Activated effector memory CD4-positive, alpha-beta T cell treated with Interleukin-2 at 50 U/mL for 16 hours (primary cell): ENCODE measurements around the gene MC5R.
A peak's percentile ranks its signal among the peaks of the same experiment; 100 is the strongest.

Experiments
- DNase-seq: peaks from one replicate; pipeline ENCODE4 v3.0.0-alpha.2; 2020

MC5R gene

DNA sequence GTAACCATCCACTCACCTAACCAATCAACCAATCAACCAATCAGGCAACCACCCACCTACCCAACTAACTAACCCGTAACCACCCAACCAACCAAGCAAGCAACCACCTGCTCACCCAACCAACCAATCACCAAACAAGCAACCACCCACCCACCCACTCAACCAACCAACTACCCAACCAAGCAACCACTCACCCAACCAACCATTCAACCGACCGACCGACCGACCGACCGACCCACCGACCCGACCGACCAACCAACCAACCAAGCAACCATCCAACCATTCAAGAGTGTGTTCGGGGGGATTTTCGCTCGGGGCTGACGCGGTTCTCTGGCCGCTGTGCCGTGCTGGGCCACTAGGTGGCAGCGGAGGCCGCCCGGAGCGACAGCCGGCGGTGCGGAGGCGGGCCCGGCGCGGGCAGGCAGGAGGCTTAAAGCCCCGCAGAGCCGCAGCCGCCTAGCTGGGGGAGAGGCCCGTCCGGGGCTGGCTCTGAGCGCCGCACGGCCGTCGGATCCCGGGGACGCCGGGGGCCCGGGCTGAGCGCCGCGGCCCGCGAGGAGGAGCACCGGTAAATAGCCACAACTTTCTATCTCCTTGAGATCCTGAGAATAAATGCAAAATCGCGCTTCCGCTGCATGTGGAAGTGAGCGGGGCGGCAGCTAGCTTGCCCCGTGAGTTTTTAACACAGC lies at the start of gene MC5R:
TSS of gene MC5R (plus strand) at position 443 of the 689 bp plus-strand sequence. CDS start 1,617 bp downstream, outside the sequence.
- peak; percentile 52 for DNase-seq

DNA sequence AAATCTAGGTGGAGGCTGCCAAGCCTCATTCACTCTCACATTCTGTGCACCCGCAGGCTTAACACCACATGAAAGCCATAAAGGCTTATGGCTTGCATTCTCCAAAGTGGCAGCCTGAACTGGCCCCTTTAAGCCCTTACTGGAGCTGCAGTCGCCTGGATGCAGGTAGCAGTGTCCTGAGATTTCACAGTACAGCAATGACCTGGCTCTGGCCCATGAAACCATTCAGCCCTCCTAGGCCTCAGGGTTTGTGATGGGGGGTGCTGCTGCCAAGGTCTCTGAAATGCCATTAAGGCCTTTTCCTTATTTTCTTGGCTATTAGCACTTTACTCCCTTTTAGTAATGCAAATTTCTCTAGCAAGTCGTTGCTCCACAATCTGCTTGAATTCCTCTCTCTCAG lies 48.9 kb upstream of the MC5R start:
- no peak for DNase-seq

DNA sequence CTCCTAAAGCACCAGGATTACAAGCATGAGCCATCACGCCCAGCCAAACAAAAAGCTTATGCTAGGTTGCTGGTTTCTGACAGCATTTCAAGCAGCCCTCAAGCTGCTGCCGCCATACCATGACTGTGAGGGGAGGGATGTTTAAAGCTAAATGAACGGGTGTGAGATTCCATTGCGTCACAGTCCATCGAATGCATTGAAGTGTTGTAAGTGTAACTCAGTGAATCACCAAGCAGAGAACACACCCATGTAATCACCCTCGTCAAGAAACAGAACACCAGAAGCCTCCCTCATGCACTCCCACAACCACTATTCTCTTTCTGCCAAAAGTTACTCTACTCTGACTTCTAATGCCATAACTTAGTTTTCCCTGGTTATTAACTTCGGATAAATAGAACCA lies 32.8 kb upstream of the MC5R start:
- DNase-seq = no peak

DNA sequence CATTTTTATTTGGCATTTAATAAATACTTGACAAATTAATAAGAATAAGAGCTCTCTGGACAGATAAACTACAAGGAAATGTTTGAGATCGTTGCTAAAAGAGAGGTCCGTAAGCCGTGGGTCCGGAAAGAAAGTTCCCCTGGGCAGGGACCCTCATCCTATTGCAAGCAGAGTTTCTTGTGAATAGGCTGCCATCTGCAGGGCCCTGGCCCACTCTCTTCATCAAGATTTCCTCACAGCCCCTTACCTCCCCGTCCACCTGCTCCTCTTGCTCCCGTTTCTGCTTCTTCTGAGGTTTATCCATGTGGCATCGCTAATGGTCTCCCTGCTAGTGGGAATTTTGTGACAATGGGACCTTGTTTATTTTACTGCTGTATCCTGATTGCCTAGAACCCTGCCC lies 30.1 kb upstream of the MC5R start:
- DNase-seq = no peak

DNA sequence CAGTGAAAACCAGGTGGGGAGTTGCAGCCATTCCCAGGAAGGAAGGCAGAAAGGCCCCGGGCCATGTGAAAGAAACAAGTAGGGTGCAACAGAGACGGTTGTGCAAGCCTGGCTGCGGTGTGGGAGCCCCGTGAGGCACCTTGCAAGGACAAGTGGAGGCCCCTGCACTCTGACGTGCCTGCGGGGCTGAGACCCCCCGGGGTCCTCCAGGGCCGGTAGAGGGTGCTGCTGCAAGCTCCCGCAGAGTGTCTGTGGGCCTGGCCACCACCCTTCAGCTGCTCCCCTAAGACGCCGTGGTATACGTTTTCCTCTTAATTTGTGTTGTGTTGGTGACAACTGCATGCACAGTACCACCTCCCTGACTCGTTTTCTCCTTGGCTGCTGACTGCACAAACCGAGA lies 27.4 kb upstream of the MC5R start:
- no peak for DNase-seq

DNA sequence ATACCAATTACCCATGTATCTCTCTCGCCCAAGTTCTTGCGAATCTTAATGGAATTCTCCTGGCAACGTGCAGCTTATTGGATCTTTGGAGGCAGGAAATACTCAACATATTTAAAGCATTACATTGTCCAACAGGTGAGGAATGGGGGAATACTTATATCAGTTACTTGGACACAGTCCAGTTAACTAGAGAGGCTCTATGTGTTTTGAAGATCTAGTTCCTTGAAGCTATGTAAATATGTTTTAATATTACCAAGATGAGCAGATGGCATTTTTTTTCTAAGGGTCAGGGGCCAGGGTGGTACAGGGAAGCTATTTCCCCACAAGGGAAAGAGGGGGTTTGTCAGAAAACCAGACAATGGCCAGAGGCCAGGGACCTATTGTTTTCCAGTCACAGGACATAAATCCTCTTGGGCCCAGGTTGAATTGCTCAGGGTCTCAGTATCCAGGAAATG lies 26.8 kb upstream of the MC5R start:
- DNase-seq = no peak

DNA sequence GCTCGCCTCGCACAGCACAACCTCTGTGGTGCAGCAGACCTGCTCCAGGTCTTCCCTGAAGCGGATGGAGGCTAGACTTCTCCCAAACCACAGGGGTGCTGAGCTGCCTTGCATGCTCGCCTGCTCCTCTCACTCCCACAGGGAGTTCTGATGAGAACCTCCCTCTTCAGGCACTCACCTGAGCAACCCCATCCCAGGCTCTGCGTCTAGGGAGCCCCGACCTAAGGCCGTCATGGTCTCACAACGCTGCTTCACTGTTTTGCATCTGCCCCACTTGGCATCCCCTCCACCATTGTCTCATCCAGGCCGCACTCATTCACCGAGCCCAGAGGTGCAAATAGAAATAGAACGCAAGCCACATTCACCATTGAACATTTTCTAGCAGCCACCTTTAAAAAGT lies 24.6 kb upstream of the MC5R start:
- no peak for DNase-seq

DNA sequence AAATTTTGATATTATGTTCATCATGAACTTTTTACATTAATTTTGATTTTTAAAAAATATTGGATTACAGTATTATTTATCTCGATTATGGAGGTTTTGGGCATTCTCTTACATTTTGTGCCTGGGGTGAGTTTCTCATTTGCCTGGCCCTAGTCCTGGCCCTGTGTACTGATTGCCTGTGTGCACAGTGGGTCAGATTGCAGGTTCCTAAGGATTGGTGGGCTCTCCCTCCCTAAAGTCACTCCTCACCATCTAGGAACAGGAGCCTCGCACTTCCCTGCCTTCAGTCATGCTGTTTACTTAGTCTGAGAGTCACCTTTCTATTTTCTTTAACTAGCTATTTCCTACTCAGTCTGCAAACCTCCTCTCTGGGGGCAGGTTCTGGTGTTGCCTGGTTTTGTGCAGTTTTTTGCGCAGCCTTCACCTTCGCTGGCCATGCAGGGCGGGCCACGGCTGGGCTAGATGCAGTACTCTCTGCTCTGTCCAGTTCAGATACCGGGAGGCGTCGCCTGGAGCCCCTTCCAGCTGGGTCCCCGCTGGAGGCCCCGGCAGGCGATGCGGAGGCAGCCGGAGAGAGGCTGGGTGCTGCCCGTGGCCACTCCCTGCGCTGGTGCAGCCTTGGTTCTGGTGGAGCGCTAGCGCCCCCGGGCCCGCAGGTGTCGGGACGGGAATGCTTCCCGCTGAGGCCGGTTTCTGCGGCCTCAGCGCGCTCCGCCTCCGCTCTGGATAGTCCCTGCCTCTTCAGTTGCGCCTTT lies 23.3 kb upstream of the MC5R start:
- peak; percentile 18 for DNase-seq

DNA sequence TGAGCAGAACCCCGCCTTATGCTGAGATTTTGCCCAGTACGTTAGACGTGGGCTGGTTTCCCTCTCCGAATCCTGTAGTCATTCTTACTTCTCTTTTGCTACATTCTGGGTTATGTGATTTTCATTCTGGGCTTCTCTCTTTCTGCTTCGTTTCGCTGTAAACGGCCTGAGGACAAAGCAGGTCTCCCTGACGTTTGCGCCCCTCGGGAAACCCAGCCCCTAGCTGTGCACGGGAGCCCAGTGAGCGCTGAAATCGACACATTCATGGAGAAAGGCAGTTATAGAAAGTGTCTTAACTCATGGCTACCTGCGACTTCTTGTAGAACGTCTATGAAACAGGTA lies 22.7 kb upstream of the MC5R start:
- DNase-seq = no peak

DNA sequence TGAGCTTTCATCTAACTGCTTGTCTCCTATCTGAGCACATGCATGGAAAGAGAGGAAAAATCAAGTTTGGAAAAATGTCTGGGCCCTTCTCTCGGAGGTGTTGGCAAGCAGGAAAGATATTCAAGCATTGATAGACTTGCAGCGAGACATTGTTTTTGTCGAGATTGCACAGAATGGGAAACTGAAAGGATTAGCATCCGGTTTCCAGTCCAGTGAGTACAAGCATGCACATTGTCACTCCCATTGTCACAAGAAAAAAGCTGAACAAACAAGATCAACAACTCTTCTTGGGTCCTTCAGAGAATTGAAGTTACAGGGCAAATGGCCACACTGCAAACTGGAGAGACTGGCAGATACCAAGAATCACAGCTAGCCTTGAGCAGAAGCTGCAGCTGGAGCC lies 19.6 kb upstream of the MC5R start:
- DNase-seq = no peak

DNA sequence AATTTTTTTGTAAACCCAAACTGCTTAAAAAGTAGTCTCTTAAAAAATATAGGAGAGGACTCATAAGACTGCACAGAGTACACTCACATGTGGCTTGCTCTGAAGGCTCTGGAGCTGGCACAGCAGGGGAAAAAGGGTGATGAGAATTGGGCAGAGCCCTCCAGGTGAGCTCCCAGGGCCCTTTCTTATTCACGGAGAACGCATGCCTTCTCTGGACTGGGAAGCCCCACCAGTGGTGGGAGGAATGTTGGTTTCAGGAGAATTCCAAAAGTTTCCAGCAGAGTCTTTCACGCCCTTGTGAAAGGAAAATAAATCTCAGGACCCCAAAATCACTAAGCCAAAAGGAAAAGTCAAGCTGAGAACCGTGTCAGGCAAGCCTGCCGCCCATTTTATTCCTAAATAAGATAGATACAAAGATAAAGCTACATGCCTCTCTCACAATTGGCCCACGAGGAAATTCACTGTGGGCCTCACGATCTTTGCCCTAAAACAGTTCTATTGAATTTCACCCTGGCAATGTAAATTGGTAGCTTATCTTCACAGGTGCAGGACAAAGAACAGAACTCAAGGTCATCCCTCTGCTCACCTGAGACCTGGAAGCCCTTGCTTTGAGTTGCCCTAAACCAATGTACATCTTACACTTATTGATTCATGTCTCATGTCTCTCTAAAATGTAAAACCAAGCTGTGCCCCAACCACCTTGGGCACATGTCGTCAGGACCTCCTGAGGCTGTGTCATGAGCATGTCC lies 15.5 kb upstream of the MC5R start:
- no peak for DNase-seq

DNA sequence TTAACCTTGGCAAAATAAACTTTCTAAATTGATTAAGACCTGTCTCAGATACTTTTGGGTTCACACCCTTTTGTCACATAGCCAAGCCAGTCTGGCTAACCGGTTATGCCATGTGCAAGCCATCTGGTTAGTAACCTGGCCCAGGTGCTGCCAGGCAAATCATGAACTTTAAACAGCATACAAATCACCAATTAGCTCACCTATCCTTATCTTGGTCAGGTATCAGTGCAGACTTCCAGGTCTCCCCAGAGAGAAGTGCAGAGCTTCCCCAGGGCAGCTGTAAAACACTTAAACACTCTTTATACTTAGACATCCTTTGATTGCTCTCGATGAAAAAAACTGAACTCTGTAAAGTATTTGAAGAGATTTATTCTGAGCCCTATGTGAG lies 14.9 kb upstream of the MC5R start:
- DNase-seq = no peak

DNA sequence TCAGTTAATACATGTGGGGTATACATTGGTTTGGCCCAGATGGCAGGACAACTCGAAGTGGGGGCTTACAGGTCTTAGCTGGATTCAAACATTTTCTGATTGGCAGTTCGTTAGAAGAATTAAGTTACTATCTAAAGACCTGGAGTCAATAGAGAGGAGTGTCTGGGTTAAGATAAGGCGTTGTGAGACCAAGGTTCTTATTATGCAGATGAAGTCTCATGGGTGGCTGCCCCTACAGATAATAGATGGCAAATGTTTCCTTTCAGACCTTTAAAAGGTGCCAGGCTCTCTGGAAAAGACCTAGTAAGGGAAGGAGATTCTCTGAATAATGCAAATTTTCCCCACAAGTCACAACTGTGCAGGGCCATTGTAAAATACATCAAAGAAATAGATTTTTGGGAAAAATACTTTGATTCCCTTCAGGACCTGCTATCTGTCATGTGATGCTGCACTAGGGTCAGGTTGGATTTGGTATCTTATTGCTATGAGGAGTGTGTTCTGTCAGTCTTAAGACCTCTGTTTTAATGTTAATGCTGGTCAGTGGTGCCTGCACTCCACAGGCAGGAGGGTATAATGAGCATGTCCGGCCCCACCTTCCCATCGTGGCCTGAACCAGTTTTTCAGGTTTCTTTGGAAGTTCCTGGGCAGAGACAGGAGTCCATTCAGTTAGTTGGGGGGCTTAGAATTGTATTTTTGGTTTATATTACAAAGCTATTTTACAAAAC lies 14.3 kb upstream of the MC5R start:
- no peak for DNase-seq

DNA sequence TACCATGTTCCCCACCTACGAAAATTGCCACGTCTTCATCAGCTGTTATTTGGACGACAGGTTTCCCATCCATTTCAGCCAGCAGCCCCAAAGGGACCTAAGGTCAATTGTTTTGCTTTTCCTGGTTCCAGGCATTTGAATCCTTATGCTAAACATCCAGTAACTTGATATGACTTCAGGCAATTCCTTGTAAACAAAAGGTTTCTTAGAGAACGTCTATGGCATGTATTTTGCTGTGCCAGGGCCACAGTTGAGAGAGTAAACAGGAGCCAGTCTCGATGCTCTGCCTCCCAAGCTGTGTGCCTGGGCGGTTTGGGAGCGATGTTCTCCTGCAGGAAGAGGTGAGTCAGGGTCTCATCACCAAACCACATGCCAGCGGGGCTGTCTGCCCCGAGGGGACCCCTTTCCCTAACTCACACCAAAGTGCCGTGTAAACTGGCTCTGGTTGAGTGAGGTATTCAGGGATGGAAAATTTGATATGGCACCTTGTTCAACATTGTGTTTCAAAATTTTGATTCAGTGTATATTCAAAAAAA lies 12.9 kb upstream of the MC5R start:
- no peak for DNase-seq

DNA sequence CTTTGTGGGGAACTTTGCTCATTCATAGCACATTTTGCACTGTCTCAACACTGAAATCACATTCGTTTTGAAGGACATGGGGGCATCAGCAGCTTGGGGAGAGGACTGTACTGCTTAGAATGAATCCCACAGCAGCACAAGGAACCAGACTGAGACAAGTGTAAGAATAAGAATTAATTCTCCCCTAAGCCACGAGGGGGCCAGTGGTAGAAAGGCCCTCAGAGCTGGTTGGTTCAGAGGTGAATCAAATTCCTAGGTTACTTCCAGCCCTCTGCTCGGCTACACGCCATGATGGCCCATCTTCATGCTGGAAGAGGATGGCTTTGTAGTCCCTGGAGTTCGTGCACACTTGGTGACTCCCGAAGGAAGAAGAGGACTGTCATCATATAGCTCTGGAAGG lies 12.0 kb upstream of the MC5R start:
- DNase-seq = no peak

DNA sequence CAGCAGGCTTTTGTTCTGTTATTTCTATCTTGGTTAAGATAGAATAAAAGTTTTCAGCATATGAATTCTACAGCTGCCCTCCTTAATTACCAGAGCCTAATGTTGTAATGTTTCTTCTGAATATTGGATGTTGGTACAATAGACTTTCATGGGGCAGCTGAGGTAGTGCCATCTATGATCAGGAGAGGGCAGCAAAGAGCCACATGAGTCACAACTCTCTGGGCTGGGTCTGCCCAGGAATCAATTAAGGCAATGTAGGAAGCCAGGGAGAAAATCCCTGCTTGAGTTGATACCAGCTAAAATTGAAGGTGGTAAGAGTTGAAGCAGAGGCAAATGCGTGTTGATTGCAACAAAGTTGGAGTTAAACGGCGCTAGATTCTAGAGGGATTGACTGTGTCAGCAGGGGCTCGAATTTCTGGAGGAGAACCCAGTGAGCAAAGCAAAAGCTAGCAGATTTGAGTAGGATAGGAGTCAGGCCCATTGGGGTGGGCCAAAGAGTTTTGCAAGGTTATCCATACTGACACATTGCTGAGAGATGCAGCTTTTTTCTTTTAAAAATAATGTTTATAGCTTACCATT lies 10.6 kb upstream of the MC5R start:
- peak; percentile 22 for DNase-seq

DNA sequence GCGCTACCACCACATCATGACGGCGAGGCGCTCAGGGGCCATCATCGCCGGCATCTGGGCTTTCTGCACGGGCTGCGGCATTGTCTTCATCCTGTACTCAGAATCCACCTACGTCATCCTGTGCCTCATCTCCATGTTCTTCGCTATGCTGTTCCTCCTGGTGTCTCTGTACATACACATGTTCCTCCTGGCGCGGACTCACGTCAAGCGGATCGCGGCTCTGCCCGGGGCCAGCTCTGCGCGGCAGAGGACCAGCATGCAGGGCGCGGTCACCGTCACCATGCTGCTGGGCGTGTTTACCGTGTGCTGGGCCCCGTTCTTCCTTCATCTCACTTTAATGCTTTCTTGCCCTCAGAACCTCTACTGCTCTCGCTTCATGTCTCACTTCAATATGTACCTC lies 2.3 kb downstream of the MC5R start:
- DNase-seq = no peak

DNA sequence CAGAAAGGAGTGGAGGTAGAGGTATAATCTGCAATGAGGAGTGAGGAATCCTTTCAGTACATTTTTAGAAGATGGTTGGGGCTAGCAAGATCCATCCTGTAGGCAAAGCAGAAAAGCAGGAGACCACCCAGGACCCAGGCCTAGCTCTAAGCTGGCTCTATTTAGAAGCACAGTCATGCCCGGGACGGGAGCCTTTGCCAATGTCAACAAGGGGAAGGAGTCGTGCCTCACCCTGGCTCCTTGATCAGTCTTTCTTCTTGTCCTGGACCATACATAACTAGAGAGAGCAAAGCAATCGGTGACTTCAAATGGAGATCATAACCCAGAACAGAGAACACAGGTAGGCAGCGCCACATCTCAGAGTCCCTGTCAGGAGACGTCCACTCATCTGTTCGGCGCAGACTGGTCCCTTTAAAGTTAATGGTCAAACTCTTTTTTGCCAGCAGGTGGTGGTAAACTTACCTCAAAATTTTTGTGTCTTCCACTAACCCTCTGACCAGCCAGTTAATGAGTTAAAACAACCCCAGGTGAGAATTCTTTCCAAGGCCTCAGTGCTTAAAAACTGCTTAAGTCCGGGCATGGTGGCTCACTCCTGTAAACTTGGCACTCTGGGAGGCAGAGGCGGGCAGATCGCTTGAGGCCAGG lies 8.0 kb downstream of the MC5R start:
- DNase-seq = no peak

DNA sequence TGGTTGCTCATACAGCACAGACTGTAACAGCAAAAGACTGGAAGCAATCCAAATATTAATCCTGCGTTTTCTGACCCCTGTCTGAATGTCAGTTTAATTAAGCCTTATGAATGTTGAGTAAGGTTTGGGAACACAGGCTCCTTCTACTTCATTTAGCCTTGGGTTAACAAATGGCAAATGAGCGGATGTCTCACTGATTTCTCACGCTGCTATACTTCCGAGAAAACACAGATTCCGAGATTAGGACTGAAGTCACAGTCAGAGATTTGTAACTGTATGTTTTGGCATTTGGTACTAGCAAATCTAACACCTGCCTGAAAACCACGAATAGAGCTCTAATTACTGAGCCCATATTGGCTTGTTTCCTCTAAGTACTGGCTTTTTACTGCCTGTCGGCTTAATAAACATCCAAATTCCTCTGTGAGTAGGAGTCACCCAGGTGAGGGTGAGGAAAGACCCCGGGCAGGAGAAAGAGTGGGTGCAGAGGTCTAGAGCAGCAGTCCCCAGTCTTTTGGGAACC lies 10.6 kb downstream of the MC5R start:
- no peak for DNase-seq

DNA sequence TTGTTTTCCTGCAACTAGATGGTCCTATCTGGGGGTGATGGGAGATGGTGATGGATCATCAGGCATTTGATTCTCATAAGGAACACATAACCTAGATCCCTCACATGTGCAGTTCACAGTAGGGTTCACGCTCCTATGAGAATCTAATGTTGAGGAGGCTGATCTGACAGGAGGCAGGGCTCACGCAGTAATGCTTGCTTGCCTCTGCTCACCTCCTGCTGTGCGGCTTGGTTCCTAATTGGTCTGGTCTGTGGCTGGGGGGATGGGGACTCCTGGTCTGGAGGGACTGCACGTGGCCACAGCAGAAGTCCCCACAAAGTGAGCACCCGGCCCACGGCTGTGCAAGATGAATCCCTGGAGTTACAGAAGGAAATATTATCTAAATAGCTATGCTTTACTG lies 11.3 kb downstream of the MC5R start:
- DNase-seq = no peak

DNA sequence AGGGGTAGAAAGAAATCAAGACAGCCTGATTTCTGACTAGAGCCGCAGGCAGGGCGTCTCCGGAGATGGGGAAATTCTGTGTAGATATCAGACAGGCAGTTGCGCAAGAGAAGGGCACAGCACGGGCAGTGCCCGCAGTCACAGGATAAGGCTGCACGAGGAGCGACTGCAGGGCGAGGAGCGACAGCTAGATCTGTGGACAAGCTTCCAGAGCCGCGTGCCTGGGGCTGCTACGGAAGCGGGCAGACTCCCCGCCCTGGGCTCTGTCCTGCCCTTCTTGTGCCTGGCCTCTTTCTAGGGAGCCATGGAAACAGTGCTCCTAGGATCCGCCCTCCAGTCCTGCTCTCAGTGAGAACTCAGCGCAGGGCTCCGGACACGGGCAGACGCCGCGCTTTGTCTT lies 12.6 kb downstream of the MC5R start:
- DNase-seq = no peak

DNA sequence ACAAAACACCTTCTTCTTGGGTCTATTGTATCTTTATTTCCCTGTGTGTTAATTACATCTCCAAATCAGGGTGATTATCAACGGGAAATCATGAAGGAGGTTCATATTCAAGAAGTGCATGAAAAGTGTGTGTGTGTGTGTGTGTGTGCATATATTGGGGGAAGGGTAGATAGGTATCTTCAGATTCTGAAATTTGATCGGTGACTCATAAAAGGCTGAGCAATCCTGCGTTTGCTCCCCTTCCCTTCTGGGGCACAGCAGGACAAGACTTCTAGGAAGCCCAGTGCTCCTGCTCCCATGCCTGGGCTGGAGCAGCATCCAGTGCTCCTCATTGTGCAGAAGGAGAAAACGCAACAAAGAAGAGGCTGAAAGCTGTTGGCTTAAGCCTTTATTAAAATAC lies 25.8 kb downstream of the MC5R start:
- DNase-seq = no peak
